HG02610 (cell line): ENCODE results near the gene JADE3.
A peak's percentile ranks its signal among the peaks of the same experiment; 100 is the strongest.
"Not testable (repeated sequence)": the region's sequence is repeated elsewhere in the genome, so short reads cannot be mapped to it uniquely, and the experiment has no call there.

Experiments used
- ATAC-seq: cut with Tn5 transposase; IDR thresholded peaks from one replicate; pipeline ENCODE4 v1.9.1; 2021; ENCODE audit warnings: mild to moderate bottlenecking, moderate library complexity; ENCODE audit not compliant: unreplicated experiment

The JADE3 gene

DNA sequence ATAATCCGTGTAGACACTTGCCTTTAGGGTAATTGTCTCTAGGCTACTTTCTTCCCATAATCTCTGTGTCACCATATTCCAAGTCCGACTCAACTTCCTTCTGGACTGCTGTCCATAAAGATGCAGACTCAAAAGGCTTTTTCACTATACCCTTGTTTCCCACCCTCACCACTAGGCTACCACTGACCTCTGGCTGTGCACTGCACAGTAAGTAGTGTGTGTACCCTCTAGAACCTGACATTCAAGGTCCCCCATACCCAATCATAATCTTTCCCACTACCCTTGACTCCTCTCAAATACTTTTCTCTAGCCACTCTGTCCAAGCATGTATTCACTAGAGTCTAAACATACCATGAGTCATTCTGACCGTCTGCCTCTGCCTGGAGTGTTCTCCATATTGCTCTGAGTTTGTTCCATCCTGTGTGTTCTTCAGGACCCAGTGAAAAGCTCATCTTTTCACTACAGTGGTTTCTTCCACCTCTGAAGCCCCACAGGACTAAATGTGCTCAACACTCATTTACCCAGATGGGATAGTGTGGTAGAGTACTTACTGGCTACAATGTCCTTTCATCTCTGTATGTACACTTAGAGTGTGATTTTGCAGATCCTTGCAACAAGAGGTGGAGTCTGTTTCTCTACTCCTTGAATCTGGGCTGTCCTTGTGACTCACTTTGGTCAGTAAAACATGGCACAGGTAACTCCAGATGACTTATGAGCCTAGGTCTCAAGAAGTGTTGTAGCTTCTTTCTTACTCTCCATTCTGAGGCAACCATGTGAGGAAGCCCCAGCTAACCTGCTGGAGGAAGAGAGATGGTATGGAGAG, 17.4 kb downstream of the JADE3 start:
- no peak for ATAC-seq

DNA sequence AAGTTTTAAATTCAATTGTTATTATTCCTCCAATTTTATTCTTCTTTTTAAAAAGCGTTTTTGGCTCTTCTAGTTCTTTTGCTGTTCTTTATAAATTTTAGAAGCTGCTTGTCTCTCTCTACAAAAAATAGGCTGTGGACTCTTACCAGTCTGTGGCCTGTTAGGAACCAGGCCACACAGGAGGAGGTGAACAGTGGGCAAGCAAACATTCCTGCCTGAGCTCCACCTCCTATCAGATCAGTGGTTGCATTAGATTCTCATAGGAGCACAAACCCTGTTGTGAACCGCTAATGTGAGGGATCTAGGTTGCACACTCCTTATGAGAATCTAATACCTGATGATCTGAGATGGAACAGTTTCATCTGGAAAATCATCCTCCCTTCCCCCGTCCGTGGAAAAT, 23.1 kb downstream of the JADE3 start:
- ATAC-seq, result no peak

DNA sequence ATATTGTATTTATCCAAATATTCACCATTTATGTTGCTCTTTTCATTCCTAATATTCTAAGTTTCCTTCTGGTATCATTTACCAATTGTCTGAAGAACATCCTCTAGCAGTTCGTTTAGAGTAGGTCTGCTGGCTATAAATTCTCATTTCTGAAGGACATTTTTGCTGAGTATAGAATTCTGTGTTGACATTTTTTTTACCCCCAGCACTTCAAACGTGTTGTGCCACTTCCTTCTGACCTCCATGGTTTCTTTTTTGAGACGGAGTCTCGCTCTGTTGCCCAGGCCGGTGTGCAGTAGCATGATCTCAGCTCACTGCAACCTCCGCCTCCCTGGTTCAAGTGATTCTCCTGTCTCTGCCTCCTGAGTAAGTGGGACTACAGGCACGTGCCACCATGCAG, 26.4 kb downstream of the JADE3 start:
- no peak for ATAC-seq

DNA sequence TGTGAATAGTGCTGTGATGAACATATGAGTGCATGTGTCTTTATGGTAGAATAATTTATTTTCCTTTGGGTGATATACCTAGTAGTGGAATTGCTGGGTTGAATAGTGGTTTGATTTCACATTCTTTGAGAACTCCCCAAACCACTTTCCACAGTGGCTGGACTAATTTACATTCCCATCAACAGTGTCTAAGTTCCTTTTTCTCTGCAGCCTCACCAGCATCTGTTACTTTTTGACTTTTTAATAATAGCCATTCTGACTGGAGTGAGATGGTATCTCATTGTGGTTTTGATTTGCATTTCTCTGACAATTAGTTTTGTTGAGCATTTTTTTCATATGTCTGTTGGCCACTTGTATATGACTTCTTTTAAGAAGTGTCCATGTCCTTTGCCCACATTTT, 29.1 kb downstream of the JADE3 start:
- no peak for ATAC-seq

DNA sequence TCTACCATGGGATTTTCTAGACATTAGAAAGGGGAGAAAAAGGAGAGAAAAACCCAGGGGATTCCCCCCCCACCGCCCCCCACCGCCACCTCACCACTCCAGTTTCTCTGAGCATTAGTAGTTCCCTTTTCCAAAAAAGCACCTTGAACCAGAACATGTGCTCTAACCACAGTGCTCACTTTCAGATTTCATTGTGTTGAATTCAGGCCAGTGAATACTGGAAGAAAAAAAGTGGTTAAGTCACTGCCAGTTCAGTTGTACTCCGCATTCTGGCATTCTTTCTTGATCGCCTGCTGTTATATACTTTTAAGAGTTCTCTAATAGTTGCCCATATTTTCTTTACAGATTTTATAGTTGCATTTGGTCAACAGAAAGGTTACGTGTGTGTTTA, 40.9 kb downstream of the JADE3 start:
- peak; percentile 94 for ATAC-seq

DNA sequence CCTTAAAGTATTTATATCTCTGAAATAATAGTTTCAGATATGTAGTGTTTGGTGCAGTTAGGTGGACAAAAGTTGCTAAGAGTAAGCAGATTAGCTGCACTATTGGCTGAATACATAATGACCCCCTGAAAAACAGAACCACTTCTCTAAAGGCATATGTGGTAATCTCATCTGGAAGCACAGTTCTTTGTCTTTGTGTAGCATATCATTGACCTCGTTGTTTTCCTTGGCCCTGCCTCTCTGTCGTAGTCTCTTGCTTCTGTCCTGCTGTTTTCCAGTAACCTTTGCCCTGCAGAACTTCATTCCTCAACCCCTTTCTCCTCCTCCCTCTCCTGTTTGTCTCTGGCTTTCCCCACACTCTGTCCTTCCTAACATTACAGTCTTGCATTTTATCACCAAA, 41.4 kb downstream of the JADE3 start:
- ATAC-seq, result peak; percentile 32

DNA sequence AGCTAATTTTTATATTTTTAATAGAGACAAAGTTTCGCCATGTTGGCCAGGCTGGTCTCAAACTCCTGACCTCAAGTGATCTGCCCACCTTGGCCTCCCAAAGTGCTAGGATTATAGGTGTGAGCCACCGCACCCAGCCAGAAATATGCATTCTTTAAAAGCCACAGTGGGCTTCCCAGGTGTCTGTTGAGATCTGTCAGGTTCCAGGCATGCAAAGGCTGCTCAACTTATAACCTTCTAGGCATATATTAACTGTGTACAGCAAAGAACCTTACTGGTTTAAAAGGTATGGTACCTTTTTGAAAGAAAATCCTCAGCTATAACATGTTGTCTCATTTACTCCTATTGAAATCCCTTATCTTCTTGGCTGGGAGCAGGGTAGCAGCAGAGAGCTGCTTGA, 42.5 kb downstream of the JADE3 start:
- ATAC-seq, result no peak

DNA sequence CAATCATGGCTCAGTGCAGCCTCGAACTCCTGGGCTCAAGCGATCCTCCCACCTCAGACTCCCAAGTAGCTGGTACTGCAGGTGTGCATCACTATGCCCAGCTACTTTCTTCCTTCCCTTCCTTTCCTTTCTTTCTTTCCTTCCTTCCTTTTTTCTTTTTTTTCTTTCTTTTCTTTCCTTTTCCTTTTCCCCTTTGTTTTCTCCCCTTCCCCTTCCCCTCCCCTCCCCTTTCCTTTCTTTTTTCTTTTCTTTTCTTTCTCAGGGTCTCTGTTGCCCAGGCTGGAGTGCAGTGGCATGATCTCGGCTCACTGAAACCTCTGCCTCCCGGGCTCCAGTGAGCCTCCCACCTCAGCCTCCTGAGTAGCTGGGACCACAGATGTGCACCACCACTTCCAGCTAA, 44.4 kb downstream of the JADE3 start:
- ATAC-seq, result not testable (repeated sequence)

DNA sequence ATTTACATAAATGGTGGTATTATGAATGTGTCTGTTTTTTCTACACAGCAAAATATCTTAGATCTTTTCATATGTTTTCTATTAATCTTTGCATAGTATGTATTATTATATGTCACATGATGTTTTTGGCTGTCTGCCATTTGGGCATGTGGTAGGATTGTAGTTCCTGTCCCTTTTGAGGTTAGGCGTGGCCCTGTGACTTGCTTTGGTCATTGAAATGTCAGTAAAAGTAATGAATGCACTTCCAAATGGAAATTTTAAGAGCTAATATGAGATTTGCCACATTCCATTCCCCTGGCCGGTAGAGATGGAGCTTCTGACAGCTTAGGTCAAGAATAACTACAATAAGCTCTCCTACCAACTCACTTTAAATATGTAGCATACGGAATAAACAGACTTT, 45.1 kb downstream of the JADE3 start:
- ATAC-seq, result no peak

DNA sequence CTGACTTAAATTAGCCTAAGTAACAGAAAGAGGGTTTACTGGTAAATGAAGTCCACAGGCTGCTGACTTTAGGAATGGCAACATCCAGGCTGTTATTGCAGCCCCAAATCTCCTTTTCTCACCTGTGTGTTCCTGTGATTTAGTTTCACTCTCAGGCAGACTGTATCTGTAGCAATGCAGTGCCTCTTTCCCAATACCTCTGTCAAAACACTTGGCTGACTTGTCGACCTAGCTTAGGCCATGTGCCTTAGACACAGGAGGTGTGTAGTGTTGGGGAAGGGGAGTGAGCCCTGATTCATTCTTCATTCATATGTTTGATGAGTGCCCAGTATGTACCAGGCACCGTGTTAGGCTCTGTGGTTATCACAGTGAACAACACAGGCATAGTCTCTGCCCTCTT, 46.9 kb downstream of the JADE3 start:
- ATAC-seq, result no peak

DNA sequence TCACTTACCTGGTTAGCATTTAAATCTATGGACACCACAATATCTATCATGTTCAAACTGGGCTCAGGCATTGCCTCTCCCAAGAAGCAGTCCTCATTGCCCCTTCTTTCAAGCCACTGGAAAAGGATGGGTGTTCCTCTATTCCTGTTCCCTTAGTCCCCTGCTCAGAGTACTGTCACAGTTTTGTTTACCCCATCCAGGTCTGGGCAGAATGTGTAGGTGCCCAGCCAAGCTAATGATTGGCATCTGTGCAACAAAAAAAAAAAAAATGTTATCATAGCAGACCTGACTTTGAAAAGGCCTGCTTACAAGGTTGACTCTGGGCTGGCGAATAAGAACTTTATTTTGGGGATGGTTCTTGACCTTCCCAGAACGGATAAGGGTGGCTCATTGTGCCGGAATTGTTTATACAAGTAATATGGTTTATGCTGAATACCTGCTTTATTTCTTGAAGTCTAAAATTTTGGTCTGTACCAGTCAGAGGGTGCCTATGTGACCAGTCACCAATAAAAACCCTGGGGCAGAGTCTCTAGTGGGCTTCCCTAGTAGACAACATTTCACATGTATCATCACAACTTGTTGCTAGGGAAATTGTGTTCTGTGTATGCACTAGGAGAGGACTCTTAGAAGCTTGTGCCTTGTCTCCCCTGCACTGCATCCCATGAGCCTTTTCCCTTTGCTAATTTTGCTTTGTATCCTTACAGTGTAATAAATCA, 47.9 kb downstream of the JADE3 start:
- ATAC-seq, result no peak

DNA sequence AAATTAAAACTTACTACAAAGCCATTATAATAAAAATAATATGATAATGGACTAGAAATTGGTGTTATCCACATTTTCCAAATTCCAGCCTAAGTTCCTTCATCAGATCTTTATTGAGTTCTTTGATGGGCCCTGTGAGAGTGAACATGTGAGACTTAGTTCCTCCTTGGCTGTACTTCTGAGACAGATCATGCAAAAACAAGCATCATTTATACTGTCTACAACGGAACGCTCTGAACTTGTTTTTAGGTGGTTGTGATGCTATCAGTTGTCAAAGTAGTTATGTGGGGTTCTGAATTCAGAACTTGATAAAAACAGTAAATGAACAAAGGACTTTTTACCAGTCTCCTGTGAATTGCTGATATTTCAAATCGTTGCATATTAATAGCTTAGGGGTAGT, 48.9 kb downstream of the JADE3 start:
- ATAC-seq, result no peak

DNA sequence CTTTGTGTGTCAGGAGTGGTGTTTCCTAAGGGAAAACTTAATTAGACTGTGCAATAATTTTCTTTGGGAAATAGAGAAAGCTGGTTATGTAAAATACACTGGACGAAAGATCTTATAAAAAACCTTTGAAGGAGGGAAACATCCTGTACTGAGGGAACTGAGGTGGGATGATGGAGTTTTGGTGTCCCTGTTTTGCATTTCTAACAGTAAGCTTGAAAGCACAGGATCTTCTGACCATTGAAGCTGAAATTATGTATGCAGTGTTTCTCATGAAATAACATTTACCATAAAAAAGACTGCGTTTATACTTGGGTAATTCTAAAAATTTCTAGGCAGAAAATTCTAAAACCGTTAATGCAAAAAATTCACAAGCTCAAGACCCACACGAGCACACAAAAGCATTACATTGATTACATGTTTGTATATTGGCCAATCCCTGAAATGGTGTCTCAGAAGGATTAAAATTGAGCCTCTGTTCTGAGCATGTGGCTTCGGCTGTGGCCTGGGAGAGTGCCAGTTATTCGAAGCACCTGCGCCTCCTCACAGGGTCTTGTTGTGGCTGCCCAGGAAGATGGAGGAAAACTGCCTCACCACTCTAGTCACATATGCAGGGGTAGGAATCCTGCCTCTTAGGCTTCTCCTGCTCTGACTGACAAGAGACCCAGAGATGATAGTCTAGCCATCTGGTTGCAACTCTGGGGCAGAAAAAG, 49.5 kb downstream of the JADE3 start:
- no peak for ATAC-seq

DNA sequence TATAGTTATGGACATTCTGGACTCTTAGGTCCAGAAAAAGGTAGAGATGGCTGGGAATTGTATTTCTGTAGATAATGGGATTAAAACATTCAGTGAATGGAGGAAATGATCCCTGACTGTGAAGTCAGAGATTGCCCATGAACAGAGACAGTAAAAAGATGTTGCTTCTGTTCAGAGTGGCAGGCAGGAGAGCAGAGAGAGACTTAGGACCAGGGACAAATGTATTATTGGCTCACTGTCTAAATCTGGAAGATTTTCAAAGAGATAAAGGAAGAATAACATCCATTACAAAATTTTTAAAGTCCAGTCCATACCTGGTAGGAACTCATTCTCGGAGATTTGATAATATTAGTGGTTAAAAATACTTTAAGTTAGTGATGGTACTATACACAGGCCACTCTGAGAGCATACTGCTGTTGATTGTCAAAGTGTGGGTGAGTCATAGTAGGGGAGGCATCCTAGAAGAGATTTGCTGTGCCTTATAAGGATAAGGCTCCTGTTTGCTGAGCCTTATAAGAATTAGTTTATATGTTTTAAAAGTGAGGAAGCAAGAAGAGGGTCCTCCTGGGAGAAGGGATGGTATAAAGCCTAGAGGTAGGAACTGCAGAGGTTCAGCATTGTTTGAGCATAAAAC, 53.0 kb downstream of the JADE3 start:
- no peak for ATAC-seq

DNA sequence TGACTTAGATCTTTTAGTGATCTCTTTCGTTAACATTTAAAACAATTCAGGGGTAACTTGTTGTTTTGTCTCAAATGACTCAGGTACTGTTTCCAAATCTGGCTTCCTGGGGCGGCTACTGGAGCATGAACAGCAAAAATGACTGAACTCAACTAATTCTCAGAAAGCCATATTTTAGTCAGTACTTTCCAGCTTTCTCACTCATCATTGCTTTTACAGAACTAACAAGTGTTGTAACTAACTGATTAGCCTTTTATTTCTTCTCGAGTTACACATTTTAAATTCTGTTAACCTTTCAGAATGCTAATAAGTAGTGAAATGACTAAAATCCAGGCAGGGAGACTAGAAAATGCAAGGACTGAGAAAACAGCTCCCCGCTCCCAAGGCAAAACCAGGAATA, 55.3 kb downstream of the JADE3 start:
- peak; percentile 69 for ATAC-seq

DNA sequence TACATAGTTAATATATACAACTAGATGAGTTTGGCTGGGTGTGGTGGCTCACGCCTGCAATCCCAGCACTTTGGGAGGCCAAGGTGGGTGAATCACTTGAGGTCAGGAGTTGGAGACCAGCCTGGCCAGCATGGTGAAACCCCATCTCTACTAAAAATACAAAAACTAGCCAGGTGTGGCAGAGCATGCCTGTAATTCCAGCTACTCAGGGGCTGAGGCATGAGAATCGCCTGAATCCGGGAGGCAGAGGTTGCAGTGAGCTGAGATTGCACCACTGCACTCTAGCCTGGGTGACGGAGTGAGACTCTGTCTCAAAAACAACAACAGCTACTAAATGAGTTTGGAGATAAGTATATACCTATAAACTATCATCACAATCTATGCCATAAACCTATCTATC, 64.8 kb downstream of the JADE3 start:
- ATAC-seq, result not testable (repeated sequence)

DNA sequence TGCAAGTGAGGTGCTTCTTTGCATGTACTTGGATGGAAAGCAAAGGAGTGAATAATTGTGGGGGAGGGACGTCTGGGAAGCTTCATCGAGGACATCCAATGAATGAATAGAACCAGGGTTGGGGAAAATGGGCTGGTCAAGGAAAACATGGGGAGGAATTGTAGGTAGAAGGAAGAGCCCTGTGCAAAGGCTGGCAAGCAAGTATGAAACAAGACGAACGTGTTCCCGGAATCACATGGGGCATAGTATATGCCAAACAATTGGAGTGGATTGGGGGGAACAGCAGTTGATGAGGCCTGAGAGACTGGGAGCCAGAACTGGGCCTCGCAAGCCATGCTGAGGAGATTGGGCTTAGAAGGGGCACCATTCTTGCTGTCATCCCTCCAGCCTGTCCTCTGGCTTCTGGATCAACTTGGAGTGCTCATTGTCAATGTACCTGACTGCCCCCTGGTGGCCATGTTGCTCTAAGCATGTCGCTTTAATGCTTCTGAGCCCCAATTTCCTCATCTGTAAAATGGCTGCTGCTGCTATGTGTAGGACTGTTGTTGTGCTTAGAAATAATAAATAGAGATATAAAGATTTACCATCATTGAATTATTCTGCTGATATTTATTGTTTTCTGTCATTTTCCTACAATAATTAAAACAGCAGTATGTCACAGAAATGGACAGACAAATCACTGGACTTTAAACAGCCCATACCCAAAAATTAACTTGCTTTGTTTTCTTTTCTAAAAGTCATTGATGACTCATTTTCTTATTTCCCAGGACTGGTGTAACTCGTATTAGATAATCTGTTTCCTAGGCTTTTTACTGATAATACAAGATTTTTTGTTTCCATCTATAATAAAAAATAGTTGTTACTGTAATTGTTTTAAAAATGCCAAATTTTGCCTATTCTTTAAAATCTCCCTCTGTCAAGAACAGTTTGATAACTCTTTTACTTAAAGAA, 66.4 kb downstream of the JADE3 start:
- ATAC-seq, result peak; percentile 35

DNA sequence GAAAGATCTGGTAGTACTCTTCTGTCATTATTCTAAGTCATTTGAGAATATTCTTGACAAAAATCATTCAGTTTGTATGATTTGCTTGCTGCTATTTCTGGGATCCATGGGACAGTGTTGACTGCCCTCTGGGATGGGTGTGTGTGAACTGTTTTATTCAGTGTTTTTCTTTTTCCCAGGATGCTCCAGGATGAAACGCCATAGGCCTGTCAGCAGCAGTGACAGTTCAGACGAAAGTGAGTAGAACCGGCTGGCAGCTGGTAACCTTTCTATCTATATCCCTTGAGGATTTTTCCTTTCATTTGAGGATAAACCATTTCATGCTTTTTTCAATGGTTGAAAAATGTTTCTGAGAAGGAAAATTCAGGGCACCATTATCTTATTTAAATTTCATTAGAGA, 72.5 kb downstream of the JADE3 start:
- ATAC-seq, result no peak

DNA sequence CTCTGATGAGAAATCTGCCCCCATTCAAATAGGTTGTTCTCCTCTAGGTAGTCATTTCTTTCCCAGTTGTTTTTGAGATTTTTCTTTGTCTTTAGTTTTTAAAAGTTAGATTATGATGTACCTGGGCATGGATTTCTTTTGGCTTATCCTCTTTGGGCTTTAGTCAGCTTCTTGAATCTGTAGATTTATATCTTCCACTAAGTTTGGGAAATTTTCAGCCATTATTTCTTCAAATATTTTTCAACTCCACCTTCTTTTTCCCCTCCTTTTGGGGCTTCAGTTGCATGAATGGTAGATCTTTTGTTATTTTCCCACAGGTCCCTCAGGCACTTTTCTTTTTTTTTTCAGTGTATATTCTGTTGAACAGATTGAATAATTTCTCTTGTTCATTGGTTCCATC, 77.3 kb downstream of the JADE3 start:
- ATAC-seq, result no peak

DNA sequence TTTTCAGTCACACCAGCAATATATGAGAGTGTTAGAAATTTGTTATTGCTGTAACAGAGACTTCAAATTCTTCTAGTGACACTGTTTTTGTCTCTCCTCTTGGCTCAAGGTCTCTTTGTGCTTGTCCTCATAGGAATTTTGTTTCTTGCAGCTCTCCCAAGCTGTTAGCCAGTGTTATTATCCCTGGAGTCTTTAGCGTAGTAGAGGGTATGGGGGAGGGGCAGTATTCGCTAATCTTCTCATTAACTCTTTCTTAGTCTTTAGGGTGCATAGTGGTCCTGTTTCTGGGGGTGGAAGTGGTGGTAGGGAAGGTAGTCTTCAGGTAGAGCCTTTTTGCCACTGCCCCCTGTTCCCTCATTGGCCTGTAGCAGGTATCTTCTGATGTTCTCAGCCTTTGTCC, 79.4 kb downstream of the JADE3 start:
- ATAC-seq, result no peak
